Mucosa of rectum (tissue), 2 donors: Measurements from ENCODE around the gene RCVRN.

Experiments
- H3K27ac ChIP-seq, 2 donors: one replicate each; pipeline ENCODE4 v1.7.0; 2013; ENCODE audit warnings: inconsistent platforms in 2 of 2, low read depth in 2 of 2, low read length in 2 of 2
- H3K27me3 ChIP-seq, 2 donors: one replicate each; pipeline ENCODE4 v1.7.0; 2013; ENCODE audit warnings: low read length in 2 of 2; ENCODE audit not compliant: control insufficient read depth in 2 of 2, insufficient read depth in 2 of 2
- H3K36me3 ChIP-seq, 2 donors: one replicate each; pipeline ENCODE4 v1.7.0; 2013; ENCODE audit warnings: low read length in 2 of 2; ENCODE audit not compliant: control insufficient read depth in 2 of 2, insufficient read depth in 2 of 2
- H3K4me1 ChIP-seq, 2 donors: one replicate each; pipeline ENCODE4 v1.7.0; 2013; ENCODE audit warnings: low read length in 2 of 2, mild to moderate bottlenecking in 1 of 2; ENCODE audit not compliant: control insufficient read depth in 2 of 2, insufficient read depth in 2 of 2
- H3K4me3 ChIP-seq, 2 donors: one replicate each; pipeline ENCODE4 v1.7.0; 2013; ENCODE audit warnings: low read length in 2 of 2
- H3K9ac ChIP-seq, 2 donors: one replicate each; pipeline ENCODE4 v1.7.0; 2013; ENCODE audit warnings: low read length in 2 of 2, low read depth in 1 of 2, mild to moderate bottlenecking in 1 of 2
- H3K9me3 ChIP-seq, 2 donors: one replicate each; pipeline ENCODE4 v1.7.0; 2013; ENCODE audit warnings: low read length in 2 of 2; ENCODE audit not compliant: control insufficient read depth in 2 of 2
- donor health status: healthy.
- donor health status: Normal muscosa, but diverticular disease.

The RCVRN gene

DNA sequence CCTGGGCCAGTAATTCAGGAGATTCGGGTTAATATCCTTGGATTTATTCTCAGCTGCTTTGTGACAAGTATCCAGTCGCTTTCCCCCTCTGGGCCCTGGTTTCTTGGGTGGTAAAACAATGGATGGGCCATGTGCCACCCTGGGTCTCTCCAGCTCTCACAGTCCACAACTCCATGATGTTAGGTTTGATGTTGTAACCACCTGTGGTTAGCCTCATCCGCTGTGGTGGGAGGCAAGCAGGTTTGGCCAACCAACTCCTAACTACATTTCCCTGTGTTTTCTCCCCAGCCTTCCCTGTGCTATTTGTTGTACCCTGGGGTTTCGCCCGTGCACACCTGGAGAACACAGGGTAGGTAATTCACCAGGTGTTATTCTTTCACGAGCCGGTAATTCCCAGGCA, 44.2 kb downstream of the RCVRN start:
- Histone ChIP-seq H3K9ac (no peak overlapping the region), H3K27me3 (no peaks in the 10 kb centered on the region), H3K4me1 (no peaks in the 10 kb centered on the region), H3K4me3 (no peak overlapping the region), H3K27ac (no peak overlapping the region), H3K9me3 (no peaks in the 10 kb centered on the region), H3K36me3 (no peaks in the 10 kb centered on the region)

DNA sequence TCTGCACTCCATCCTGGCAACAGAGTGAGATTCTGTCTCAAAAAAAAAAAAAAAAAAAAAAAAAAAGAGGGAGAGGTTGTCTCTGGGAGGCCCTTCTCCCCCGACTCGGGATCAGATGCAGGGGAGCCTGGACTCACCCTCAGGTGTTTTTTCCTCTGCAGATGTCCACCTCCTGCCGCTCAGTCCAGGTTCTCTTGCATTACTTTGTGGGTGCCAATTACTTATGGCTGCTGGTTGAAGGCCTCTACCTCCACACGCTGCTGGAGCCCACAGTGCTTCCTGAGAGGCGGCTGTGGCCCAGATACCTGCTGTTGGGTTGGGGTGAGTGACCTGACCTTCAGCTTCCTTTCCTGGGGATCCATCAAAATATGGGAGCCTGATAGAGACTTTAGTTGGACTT, 45.3 kb downstream of the RCVRN start:
- Histone ChIP-seq H3K36me3 (no peaks in the 10 kb centered on the region), H3K4me3 (no peak overlapping the region), H3K27me3 (no peaks in the 10 kb centered on the region), H3K9me3 (no peaks in the 10 kb centered on the region), H3K27ac (no peak overlapping the region), H3K4me1 (no peaks in the 10 kb centered on the region), H3K9ac (no peak overlapping the region)

DNA sequence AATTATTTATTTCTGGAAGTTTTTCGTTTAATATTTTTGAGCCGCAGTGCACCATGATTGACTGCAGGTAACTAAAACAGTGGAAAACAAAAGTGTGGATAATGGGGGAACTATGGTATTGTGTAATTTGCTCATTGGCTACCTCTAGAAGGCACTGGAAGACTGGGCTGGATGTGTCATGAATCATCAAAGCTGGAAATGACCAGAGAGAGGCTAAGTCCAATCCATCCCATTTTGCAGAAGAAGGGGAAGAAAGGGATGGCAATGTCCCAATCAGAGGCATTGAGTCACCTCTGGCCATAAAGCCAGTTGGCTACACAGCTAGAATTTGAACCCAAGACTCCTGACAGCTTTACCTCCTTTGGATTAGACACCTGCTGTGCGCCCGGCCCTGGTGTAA, 50.0 kb downstream of the RCVRN start:
- H3K9ac ChIP-seq = no peak overlapping the region
- H3K27ac ChIP-seq = no peak overlapping the region
- no peaks in the 10 kb centered on the region for H3K36me3 ChIP-seq
- H3K27me3 ChIP-seq = no peaks in the 10 kb centered on the region
- no peaks in the 10 kb centered on the region for H3K9me3 ChIP-seq
- no peak overlapping the region for H3K4me3 ChIP-seq
- H3K4me1 ChIP-seq = no peaks in the 10 kb centered on the region

DNA sequence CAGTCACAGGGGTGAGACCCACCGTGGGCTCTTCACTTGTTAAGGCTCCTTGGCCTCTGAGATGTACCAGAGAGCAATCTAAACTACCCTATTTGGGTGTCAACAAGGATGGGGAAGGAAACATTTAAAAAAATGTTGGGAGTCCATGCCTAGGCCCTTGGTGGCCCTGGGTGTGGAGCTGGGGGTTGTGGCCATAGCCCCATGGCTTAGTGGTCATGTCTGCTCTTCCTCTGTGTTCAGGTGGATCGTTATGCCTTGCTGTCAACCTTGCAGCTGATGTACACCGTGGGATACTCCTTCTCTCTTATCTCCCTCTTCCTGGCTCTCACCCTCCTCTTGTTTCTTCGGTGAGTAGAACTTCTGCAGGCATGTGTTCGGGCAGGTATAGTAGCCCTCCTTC, 50.8 kb downstream of the RCVRN start:
- Histone ChIP-seq H3K27ac (no peak overlapping the region), H3K4me3 (no peak overlapping the region), H3K27me3 (no peaks in the 10 kb centered on the region), H3K36me3 (no peaks in the 10 kb centered on the region), H3K9me3 (no peaks in the 10 kb centered on the region), H3K4me1 (no peaks in the 10 kb centered on the region), H3K9ac (no peak overlapping the region)

DNA sequence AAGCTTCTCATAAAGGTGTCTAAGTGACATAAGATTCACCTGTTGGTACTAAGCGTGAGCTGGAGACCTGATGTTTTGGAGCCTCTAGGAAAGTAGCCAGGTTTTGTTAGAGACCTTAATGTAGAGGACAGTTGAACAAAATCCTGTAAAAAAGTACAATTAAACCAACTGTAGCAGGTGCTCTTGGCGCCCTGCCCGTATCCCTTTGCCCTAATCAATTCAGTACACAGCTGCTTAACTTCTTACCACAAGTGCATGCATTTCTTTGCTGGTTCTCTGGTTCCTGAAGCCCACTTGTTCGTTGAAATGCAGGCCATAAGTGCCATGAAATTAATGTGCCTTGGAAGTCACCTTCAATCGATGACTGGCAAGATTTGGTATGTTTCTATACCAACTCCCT, 54.9 kb downstream of the RCVRN start:
- no peaks in the 10 kb centered on the region for H3K27me3 ChIP-seq
- no peaks in the 10 kb centered on the region for H3K4me1 ChIP-seq
- H3K27ac ChIP-seq = no peak overlapping the region
- no peak overlapping the region for H3K9ac ChIP-seq
- H3K9me3 ChIP-seq = no peaks in the 10 kb centered on the region
- H3K4me3 ChIP-seq = no peak overlapping the region
- H3K36me3 ChIP-seq = no peaks in the 10 kb centered on the region
